GM18498 (cell line): ENCODE measurements around the gene PTX3.

Experiments used
- ATAC-seq: cut with Tn5 transposase; IDR thresholded peaks from one replicate; pipeline ENCODE4 v1.9.1; 2021; ENCODE audit warnings: mild to moderate bottlenecking, moderate library complexity; ENCODE audit not compliant: unreplicated experiment

PTX3 gene

DNA sequence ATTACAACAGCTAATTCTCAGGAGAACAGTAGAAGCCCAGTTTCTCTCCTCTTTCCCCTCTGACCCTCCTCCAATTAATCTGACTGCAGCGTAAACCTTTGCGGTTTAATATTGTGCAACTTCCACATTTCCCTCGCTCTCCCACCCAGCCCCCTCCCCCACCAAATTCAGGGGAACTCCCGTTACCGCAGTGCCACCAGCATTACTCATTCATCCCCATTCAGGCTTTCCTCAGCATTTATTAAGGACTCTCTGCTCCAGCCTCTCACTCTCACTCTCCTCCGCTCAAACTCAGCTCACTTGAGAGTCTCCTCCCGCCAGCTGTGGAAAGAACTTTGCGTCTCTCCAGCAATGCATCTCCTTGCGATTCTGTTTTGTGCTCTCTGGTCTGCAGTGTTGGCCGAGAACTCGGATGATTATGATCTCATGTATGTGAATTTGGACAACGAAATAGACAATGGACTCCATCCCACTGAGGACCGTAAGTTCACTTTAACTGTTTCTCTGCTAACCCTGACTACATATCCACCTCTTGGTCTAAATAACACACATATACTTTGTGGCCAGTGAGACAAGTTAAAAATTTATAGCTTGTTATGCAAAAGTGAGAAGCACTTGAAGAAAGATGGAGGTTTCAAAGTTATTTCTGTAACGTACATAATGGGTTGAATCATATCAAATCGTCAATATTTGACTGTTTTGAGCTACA, at the start of gene PTX3:
Gene PTX3, plus strand, starts transcription at position 268 of the 709 bp plus-strand sequence. Its CDS starts 84 bp downstream, at position 352.
- no peak for ATAC-seq

DNA sequence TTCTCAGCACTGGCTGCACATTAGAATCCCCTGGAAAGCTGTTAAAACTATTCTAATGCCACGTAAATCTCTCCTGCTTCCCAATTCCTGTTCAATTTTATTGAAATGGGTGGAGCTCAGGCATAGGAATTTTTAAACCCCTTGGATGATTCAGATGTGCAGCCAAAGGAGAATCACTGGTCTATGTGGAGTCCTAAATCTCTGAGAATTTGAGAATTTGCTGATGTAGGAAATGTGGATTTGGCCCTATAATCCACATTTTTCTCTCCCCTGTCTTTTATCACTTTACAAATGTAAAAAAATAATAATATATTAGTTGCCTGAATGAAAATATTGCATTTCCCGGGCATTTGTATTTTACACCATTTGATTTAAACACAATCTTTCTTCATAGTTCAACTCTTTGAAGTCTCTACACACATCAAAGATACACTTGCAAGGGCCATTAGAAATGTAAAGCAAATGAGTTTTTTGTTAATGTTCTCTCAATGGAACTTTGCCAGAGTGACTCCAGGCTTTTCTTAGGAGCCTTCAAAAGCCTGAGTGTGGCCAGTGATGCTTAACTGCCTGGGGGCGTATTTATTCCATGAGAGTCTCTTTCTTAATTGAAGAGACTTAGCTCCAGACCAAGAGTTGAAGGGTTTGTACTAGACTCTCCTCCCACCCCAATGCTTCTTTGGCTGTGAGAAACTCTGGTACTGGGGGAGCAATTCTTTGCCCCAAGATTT, 48.8 kb upstream of the PTX3 start:
- ATAC-seq, result no peak

DNA sequence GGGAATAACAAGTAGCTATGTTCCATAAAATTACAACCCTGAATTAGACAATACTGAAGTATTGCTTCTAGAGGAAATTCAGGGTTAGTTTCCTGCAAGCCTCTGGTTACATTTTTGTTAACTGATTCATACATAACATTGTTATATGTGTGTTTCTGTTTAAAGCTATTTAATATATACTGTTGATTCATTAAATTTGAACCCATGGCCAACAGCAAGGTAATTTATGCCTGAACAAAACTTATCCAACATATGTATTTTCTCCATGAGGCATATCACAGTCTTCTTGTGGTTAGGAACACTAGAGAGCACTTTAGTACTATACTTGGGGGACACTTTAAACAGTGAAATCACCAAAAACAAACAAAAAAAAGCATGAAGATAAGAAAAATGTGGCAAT, 47.7 kb upstream of the PTX3 start:
- ATAC-seq, result no peak

DNA sequence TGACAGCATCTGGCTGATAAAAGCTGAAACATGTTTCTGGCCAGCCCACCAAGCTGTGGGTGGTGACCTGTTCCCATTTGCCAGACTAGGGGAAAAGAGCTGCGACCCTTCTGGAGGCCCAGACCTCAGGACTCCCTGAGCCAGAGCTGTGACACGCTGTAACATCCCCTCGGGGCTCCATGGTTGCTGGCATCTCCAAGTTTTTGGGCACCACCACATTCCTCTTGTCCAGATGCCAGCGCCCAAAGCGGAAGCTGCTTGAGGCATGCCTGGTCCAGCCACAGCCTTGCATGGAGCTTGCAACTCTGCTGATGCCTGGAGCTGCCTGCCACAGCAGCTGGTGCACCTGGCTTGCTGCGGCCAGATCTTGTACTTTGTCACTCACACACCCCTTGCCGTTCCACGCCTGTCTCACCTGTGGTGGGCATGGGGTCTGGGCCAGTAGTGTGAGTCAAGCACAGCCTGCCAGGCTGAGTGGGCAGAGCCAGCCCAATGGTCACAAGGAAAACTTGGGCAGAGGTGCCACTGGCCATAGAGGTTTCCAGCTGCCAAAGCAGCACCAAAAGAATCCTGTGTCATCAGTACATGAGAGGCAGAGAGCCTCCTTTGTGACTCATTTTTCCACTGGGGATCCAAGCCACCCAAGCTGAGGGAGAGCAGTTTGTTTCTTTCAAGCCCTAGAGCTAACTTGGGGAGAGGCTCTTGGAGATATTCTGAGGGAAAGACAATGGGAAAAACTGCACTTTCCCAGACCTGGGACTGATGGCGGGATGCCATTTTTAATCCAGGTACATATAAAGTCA, 45.7 kb upstream of the PTX3 start:
- ATAC-seq, result no peak

DNA sequence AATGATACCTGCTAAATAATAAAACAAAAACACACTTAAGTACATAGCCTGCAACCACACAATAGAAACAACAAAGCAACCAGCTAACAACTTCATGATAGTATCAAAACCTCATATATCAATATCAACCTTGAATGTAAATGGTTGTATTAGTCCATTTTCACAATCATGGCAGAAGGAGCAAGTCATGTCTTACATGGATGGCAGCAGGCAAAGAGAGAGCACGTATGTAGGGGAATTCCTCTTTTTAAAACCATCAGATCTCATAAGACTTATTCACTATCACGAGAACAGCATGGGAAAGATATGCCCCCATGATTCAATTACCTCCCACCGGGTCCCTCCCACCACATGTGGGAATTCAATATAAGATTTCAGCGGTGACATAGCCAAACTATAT, 44.5 kb upstream of the PTX3 start:
- ATAC-seq, result no peak

DNA sequence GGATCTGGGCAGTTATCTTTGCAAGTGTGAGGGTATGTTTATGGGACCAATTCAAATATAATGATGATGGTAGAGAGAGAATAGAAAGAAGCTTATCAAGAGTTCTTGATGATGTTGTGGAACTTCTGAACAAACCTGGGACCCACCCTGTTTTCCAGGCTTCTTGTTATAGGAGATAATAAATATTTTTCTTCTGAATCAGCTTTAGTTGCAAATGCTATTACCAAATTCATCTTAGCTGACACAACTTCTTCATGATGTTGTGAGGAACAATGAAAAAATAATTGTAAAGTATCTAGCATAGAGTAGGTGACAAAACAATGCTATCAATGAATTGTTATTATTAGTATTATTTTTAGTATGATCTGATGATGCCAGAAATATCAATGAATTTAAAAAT, 43.5 kb upstream of the PTX3 start:
- no peak for ATAC-seq

DNA sequence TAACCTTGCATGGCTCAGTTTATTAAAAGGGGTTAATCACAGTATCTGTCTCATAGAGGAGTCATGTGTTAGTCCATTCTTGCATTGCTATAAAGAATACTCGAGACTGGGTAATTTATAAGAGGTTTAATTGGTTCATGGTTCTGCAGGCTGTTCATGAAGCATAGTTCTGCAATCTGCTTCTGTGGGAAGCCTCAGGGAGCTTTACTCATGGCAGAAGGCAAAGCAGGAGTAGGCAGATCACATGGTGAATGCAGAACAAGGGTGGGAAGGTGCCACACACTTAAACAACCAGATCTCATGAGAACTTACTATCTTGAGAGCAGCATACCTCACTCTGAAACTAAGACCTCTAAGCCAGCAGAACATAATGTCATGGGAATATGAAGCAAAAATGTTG, 42.2 kb upstream of the PTX3 start:
- no peak for ATAC-seq

DNA sequence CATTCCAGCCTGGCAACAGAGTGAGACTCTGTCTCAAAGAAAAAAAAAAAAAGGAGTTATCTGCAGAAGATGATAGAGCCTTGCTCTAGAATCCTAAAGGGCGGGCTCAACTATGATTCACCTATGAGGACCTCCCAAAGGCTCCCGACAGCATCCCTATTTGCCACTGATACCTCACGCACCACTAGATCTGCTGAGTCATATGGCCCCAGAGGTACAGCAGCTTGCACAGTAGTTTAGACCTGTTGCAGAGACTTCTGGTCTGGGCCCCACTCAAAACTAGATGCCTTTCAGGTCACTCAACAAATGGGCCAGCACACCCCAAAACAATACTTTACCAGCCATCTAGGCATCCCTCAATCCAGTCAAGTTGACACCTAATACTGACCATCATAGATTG, 38.1 kb upstream of the PTX3 start:
- no peak for ATAC-seq

DNA sequence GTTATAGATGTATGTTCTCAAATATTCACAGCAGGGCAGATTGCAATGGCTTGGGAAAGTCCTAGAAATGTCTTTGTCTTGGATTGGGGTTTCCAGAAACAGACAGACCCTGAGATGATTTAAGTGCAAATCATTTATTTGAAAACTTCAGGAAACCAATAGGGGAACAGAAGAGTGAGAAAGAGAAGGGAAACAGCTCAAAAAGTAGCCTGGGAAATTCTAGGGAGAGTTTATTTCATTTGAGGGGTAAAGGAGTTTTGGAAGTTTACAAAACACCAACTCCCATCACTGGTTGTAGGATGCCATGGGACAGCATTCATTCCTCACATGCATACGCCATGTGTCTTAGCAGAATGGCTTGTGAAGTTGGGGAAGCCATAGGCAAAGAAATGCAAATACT, 32.3 kb upstream of the PTX3 start:
- no peak for ATAC-seq

DNA sequence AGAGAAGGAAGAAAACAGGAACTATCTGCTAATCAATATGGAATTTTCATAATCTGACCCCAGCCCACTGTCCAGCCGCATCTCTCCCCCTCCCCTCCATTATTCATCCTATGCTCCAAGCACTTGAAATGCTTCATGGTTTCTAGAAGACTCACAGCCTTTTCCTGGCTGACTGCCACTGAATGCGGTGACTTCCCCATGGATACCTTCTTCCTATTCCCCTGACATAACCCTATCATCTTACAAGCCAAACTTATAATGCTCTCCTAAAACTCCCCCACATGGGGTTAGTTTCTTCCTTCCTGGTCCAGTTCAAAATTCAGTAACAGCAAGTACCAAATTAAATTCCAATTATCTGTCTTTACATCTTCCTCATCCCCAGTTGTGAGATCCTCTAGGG, 31.2 kb upstream of the PTX3 start:
- no peak for ATAC-seq

DNA sequence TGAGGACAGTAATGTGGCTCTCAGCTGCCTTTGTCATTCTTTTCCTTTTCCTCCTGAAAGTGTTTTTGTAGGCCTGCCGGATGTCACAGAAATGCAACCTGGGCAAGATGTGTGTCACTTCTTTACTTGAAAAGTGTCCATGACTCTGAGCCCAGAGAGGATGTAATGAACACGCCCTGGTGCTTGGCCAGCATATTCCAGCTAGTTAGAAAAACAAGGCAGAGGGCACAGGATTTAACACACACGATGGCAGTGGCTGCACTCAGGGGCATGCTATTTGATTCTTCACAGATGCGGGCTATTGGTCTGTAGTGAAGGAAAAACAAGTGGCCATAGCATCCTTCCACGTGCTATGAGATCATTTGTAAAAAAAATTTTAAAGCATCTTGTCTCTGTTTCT, 30.3 kb upstream of the PTX3 start:
- ATAC-seq, result no peak

DNA sequence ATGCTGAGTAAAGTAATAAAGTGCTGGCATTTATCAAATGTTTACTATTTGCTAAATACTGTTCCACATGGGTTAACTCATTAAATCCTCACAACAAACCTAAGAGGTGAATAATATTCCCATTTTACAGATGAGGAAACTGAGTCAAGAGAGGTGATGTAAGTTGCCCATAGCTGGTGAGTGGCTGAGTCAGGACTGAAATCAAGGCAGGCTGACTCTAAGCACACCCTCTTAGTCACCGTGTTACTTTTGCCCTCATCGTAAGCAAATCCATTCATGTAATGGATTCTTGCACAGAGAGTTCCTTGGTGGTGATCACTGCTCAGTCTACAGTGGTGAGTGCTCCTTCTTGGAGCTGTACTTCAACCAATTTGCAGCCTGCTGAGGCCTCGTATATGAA, 28.9 kb upstream of the PTX3 start:
- ATAC-seq, result no peak

DNA sequence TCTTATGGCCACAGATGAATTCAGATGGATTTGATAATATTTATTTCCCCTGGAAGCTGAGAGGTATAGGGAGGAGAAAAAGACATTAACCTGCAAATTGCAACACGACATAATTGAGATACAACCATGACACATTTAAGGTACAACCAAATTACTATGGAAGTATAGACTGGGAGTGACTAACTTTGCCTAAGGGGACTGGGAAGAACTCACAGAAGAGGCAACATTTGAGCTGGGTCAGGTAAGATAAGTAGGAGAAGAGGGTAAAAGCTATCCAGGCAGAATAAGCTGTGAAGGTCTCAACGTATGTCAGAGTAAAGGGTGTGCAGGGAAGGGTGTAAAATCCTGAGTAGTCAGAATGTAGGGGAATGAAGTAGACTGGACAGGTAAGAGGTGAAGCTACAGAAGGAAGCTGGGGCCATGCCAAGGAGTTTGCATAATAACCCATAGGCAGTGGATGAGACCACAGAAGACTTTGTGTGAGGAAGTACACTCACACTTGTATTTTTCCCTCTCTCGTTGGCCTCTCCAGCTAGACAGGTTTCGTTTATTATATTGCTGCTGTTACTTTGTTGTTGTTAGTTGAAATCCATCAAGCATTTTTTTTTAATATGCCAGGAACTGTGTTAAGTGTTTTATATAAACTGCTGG, 28.0 kb upstream of the PTX3 start:
- no peak for ATAC-seq

DNA sequence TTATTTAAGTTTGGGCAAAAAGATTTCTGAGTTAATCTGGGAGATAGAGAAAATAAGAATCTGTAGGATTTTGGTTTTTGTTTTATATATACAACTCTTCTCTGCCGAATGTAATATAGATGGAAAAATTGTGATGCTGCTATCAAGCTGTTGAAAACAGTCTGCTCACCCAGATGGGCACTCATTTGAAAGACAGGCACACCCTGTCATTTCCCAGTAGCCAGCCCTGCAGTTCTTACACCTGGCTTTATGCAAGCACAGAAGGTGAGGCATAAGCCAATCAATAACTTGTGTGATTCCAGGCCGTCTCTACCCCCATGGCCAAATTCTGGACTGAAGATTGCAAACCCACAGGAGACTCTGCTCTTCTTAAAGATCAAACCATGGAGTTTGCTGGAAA, 27.1 kb upstream of the PTX3 start:
- ATAC-seq, result no peak

DNA sequence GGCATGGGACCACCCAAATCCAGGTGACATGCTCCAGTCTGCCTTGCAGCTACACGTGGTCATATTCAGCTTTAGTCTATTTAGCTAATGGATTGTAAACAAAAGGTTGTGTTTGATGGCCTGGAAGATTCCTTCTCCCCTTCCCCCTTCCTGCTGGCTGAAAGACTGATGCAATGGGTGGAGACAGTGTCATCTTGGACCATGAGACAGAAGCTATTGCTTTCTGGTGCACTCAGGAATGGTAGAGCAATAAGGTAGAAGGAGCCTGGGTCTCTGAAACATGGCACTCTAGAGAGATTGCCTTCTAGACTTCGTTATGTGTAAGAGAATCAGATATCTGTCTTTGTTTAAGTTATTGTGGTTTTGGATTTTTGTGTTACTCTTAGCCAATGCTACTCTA, 25.7 kb upstream of the PTX3 start:
- ATAC-seq, result no peak

DNA sequence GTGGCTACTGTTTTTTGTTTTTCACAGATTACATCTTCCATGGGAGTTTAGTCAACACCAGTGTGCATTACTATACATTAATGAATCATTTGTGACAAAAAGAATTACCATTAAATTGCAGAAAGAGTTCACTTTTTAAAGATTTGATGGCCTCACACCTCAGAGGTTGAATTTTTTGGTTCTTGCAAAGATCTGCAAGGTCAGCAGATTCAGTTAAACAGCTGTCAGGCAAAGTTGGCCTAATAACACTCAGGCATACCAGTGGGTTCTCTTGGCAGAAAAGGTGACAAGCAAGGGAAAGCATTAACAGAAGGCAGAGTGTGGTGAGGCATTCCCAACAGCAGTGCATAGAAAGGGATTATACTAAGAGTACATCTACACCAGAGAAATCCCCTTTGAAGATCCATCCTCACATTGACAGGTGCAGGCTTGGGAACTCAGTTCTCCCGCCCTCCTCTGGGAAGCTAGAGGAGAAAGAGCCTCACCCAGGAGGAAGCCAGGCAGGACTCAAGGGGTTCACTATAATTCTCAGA, 24.3 kb upstream of the PTX3 start:
- no peak for ATAC-seq

DNA sequence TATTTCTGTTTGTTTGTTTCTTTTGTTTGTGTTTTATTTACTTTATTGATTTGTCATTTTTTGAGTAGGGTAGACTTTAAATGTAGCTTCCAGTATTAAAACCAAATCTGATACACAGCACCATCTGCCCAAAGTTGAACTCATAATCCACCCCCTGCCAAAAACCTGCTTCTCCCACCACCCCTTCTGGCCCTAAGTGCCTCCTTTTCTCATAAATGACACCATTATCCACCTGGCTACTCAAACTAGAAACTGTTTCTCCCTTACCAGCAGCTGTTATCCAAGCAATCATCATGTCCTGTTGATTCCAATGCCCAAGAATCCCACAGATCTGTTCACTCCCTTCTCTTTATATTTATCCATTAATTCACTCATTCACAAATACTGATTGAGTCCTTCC, 21.8 kb upstream of the PTX3 start:
- ATAC-seq, result no peak

DNA sequence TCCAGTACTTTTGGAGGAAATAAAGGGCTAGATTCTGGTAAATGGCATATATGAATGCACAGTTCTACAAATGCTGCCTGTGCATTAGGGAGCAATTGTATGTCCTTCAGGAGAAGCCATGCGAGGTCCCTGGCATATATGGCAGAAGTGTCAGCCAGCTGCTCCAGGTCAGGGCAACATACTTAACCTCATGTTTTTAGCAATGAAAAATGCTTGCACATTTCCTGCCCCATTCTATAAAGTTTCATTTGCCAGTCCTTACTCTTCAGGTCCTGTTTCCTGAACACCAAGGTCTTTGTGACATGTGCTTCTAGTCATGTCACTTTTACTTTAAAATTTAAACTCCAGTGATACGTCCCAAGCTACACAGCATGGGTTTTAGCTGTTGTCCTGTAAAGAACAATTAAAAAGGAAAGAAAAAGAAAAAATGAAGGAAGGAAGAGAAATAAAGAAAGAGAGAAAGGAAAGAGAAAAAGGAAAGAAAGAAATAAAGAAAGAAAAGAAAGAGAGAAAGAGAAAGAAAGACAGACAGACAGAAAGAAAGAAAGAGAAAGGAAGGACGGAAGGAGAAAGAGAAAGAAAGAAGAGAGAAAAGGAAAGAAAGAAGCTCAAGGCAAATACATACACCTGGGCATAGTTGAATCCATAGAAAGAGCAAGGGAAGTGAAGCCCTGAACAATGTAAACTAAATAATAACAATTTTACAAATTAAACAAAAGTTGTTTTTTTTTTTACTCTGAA, 20.1 kb upstream of the PTX3 start:
- no peak for ATAC-seq

DNA sequence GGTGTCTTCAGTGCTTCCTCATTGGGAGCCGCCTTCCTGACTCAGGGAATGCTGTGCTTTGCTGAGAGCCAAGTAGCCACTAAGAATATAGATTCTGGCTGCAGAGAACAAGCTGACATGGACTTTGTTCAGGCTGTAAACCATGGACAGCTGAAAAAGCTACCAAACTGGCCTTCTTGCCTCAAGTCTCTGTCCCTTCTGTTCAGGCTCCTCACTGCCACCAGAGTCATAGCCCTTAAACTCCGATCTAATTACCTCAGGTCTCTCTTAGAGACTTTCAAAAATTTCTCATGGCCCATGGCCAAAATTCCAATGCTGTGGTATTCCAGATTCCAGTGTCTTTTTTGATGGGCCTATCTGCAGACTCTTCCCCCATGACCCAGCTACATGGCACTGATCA, 19.4 kb upstream of the PTX3 start:
- no peak for ATAC-seq

DNA sequence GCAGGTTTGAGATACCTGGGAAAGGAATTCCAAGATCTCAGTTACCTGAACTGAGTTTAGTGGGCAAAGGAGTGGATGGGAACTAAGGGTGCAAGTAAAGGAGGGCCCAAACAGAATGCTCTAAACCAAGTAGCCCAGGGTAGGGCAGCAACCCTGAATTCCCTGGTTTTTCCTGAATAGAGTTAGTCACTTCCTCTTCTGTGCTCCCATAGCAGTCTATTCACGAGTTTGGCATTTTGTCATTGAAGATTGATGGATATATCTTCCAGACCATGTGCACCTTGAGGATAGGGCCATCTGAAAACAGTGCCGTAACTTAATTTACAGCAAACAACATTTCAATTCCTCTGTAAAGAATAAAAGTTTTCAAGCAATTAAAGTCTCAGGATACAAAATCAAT, 18.5 kb upstream of the PTX3 start:
- no peak for ATAC-seq
